SK-N-SH treated with all-trans-retinoic acid at 6 μM for 48 hours (cell line): ENCODE measurements around the gene ZP3.
"Not testable (repeated sequence)": the region's sequence is repeated elsewhere in the genome, so short reads cannot be mapped to it uniquely, and the experiment has no call there.

Source experiments
- ARNTL ChIP-seq: fragments of 450-650 bp; formaldehyde crosslinking; IDR thresholded peaks from 2 replicates; pipeline ENCODE4 v1.5.0; 2020; ENCODE audit warnings: low read depth, mild to moderate bottlenecking, moderate library complexity, borderline replicate concordance
- CREB5 ChIP-seq: fragments of 250-450 bp; sonication (Bioruptor Pico); IDR thresholded peaks from 2 replicates; pipeline ENCODE4 v1.5.1; 2020; ENCODE audit warnings: low read depth, mild to moderate bottlenecking, moderate library complexity
- ESRRG ChIP-seq: fragments of 250-450 bp; sonication (Bioruptor Pico); IDR thresholded peaks from 2 replicates; pipeline ENCODE4 v1.6.1; 2021; ENCODE audit warnings: mild to moderate bottlenecking
- GLIS3 ChIP-seq: fragments of 250-450 bp; sonication (Bioruptor Pico); IDR thresholded peaks from 2 replicates; pipeline ENCODE4 v1.5.0; 2020; ENCODE audit warnings: mild to moderate bottlenecking, moderate library complexity
- PATZ1 ChIP-seq: fragments of 250-450 bp; sonication (Bioruptor Pico); IDR thresholded peaks from 2 replicates; pipeline ENCODE4 v1.8.0; 2020; ENCODE audit warnings: mild to moderate bottlenecking, moderate library complexity, borderline replicate concordance
- POU6F1 ChIP-seq: fragments of 250-450 bp; sonication (Bioruptor Pico); IDR thresholded peaks from 2 replicates; pipeline ENCODE4 v1.8.0; 2021; ENCODE audit warnings: low read depth, mild to moderate bottlenecking, moderate library complexity, borderline replicate concordance
- PPARA ChIP-seq: fragments of 250-450 bp; sonication (Bioruptor Pico); IDR thresholded peaks from 2 replicates; pipeline ENCODE4 v1.5.0; 2020; ENCODE audit warnings: mild to moderate bottlenecking, borderline replicate concordance
- RARB ChIP-seq: fragments of 250-450 bp; sonication (Bioruptor Pico); IDR thresholded peaks from 2 replicates; pipeline ENCODE4 v1.8.0; 2021; ENCODE audit warnings: mild to moderate bottlenecking, moderate library complexity
- SNAI2 ChIP-seq: fragments of 250-450 bp; sonication (Bioruptor Pico); IDR thresholded peaks from 2 replicates; pipeline ENCODE4 v1.5.0; 2020; ENCODE audit warnings: mild to moderate bottlenecking, moderate library complexity
- TOX ChIP-seq: fragments of 250-450 bp; sonication (Bioruptor Pico); IDR thresholded peaks from 2 replicates; pipeline ENCODE4 v1.8.0; 2021; ENCODE audit warnings: mild to moderate bottlenecking, moderate library complexity, borderline replicate concordance
- ZFP30 ChIP-seq: fragments of 450-650 bp; formaldehyde crosslinking; IDR thresholded peaks from 2 replicates; pipeline ENCODE4 v1.5.0; 2022; ENCODE audit warnings: mild to moderate bottlenecking, moderate library complexity

GRCh38 chr7:76403097-76403496 is 21.7 kb upstream of the ZP3 start:
- not testable (repeated sequence) for TF ChIP-seq RARB (CRISPR knock-in tag); PPARA (CRISPR knock-in tag); PATZ1; ESRRG; SNAI2; TOX (CRISPR knock-in tag); POU6F1 (CRISPR knock-in tag); GLIS3 (CRISPR knock-in tag); ARNTL; CREB5; ZFP30 (CRISPR knock-in tag)
